K562 (cell line): ENCODE results near the gene CEP72.

Experiments
- CEBPG ChIP-seq, 3 experiments: fragments of 200-800 bp in 1 of 3; sonication (Bioruptor generic) in 1 of 3; sonication (generic) in 1 of 3; formaldehyde crosslinking in 1 of 3; IDR thresholded peaks in 2 of 3; conservative IDR thresholded peaks in 1 of 3; 2 replicates each; pipeline versions ENCODE4 v1.6.1 to v1.8.0; 2016 to 2022; ENCODE audit warnings: missing compliant biosample characterization in 2 of 3, missing genetic modification characterization in 2 of 3, mild to moderate bottlenecking in 1 of 3, missing genetic modification reagents in 1 of 3
- CTCF ChIP-seq, 3 experiments: IDR thresholded peaks in 2 of 3; conservative IDR thresholded peaks in 1 of 3; 2 replicates each; pipeline ENCODE4 v1.5.1; 2011 to 2012; ENCODE audit warnings: low read length in 3 of 3, mild to moderate bottlenecking in 3 of 3, control low read depth in 2 of 3, improper control_type of control experiment in 1 of 3, inconsistent platforms in 1 of 3, low read depth in 1 of 3, mixed read lengths in 1 of 3, moderate library complexity in 1 of 3; ENCODE audit not compliant: insufficient read depth in 2 of 3
- HDAC2 ChIP-seq: fragments of 450-650 bp; IDR thresholded peaks from 2 replicates; pipeline ENCODE4 v1.6.1; 2016; ENCODE audit warnings: mild to moderate bottlenecking

GRCh38 chr5:590346-590745 lies 21.8 kb upstream of the CEP72 start:
- TF ChIP-seq CEBPG (CRISPR knock-in tag; IDR thresholded peaks at IDR 0.05) (no peak), CEBPG (tag; conservative IDR thresholded peaks at IDR 0.05 in 1 of 2, IDR thresholded peaks at IDR 0.05 in 1 of 2) (no peak), HDAC2 (no peak), CTCF (IDR thresholded peaks at IDR 0.05 in 2 of 3, conservative IDR thresholded peaks at IDR 0.05 in 1 of 3; ENCODE audit: insufficient read depth in 2 of 3, low read depth in 1 of 3, low read length in 3 of 3) (no peak)
